K562 (cell line): ENCODE measurements around the gene PCNX3. TPM values are rescaled to one million over a fixed set of nuclear protein-coding genes. Genes with fewer than 3 reads are reported as not detected.

Source experiments
- CHCHD3 ChIP-seq: fragments of 250-450 bp; sonication (Bioruptor Pico); IDR thresholded peaks from 2 replicates; pipeline ENCODE4 v2.1.2; 2022; ENCODE audit warnings: mild to moderate bottlenecking
- HCFC1 ChIP-seq: IDR thresholded peaks from 2 replicates; pipeline ENCODE4 v1.6.1; 2012; ENCODE audit warnings: low read depth, low read length, improper control_type of control experiment
- MEIS2 ChIP-seq: fragments of 450-650 bp; IDR thresholded peaks from 2 replicates; pipeline ENCODE4 v1.6.1; 2014; ENCODE audit warnings: mild to moderate bottlenecking; ENCODE audit not compliant: partially characterized antibody
- POLR2G ChIP-seq: fragments of 200-400 bp; formaldehyde crosslinking; IDR thresholded peaks from 2 replicates; pipeline ENCODE4 v1.6.1; 2017; ENCODE audit warnings: low read depth, mild to moderate bottlenecking, antibody characterized with exemption, low read length, moderate library complexity
- SP1 ChIP-seq: sonication (generic); formaldehyde crosslinking; IDR thresholded peaks from 2 replicates; pipeline ENCODE4 v1.8.1; 2022; ENCODE audit warnings: mild to moderate bottlenecking, missing genetic modification reagents
- SPI1 ChIP-seq: IDR thresholded peaks from 2 replicates; pipeline ENCODE4 v1.6.1; 2011; ENCODE audit warnings: low read depth, low read length, control low read depth, borderline replicate concordance
- ZBTB43 ChIP-seq: sonication (generic); formaldehyde crosslinking; IDR thresholded peaks from 2 replicates; pipeline ENCODE4 v1.8.0; 2023; ENCODE audit warnings: mild to moderate bottlenecking, missing genetic modification reagents
- ZBTB49 ChIP-seq: sonication (generic); formaldehyde crosslinking; IDR thresholded peaks from 2 replicates; pipeline ENCODE4 v1.8.0; 2022; ENCODE audit warnings: missing genetic modification reagents, mild to moderate bottlenecking, borderline replicate concordance
- ZNF318 ChIP-seq, 2 experiments: fragments of 450-650 bp; IDR thresholded peaks; 2 replicates each; pipeline ENCODE4 v1.6.1; 2016; ENCODE audit warnings: mild to moderate bottlenecking in 2 of 2, borderline replicate concordance in 1 of 2, low read depth in 1 of 2, moderate library complexity in 1 of 2
- polyA plus RNA-seq, 8 experiments: library from polyadenylated mRNA; depleted of rRNA in 4 of 8; stranded (reverse) in 5 of 8; unstranded in 3 of 8; fragments of >200 nt; fragmentation: Nextera tagmentation in 2 of 8; fragmentation: Illumina TruSeq in 1 of 8; extraction: Ambion mirVana in 2 of 8; extraction: Trizol in 1 of 8; gene quantifications; 2 replicates each; pipeline versions ENCODE4 v1.2.1 to v1.2.3, GENCODE V29; 2011 to 2014; ENCODE audit warnings: inconsistent platforms in 1 of 8, missing spikeins in 1 of 8
- total RNA-seq, 7 experiments: library from RNA; depleted of rRNA in 6 of 7; stranded (reverse); fragments of >200 nt in 6 of 7; fragmentation: Illumina TruSeq in 2 of 7; extraction: Trizol in 2 of 7; gene quantifications; 2 replicates each; pipeline versions ENCODE4 v1.2.1 to v1.2.3, GENCODE V29; 2011 to 2021; ENCODE audit warnings: low replicate concordance in 1 of 7
- TF ChIP-seq, protein P1 (sequence below): IDR thresholded peaks from 2 replicates; pipeline ENCODE4 v1.6.1; 2016; ENCODE audit warnings: missing genetic modification characterization, missing compliant biosample characterization

Gene PCNX3
- total and polyA plus RNA-seq, 9 of the 15 experiments (the other 6 are each of a cell fraction or from before 2014, with no cell fraction given): 0.11 to 47.8 (median 12.8) TPM

- 0 out of 2 replicates have a peak, but pooled peaks have one; percentile 21 for TF ChIP-seq ZBTB43
- TF ChIP-seq POLR2G: peak; percentile 51
- peak; percentile 54; the same call in 1 of the 2 replicates for TF ChIP-seq SP1 (CRISPR knock-in tag)
- no peak for TF ChIP-seq CHCHD3 (CRISPR knock-in tag)
- no peak for TF ChIP-seq ZNF318 (IDR thresholded peaks at IDR 0.05; ENCODE audit: borderline replicate concordance in 1 of 2, low read depth in 1 of 2)
- TF ChIP-seq SPI1: 0 out of 2 replicates have a peak, but pooled peaks have one; percentile 20
- TF ChIP-seq, protein P1, sequence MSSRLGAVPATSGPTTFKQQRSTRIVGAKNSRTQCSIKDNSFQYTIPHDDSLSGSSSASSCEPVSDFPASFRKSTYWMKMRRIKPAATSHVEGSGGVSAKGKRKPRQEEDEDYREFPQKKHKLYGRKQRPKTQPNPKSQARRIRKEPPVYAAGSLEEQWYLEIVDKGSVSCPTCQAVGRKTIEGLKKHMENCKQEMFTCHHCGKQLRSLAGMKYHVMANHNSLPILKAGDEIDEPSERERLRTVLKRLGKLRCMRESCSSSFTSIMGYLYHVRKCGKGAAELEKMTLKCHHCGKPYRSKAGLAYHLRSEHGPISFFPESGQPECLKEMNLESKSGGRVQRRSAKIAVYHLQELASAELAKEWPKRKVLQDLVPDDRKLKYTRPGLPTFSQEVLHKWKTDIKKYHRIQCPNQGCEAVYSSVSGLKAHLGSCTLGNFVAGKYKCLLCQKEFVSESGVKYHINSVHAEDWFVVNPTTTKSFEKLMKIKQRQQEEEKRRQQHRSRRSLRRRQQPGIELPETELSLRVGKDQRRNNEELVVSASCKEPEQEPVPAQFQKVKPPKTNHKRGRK: no peak
- TF ChIP-seq ZBTB49 (CRISPR knock-in tag): no peak
- no peak for TF ChIP-seq MEIS2
- TF ChIP-seq HCFC1: no peak
Measured at GRCh38 chr11:65576867-65577755, 38.5 kb upstream of the PCNX3 start (continued).
